ENCODE results near the gene PELI2. TPM values are rescaled to one million over a fixed set of nuclear protein-coding genes. Genes with fewer than 3 reads are reported as not detected.

The PELI2 gene
- total RNA-seq, 1 experiment from 2014 or later: 23.5 TPM

DNA sequence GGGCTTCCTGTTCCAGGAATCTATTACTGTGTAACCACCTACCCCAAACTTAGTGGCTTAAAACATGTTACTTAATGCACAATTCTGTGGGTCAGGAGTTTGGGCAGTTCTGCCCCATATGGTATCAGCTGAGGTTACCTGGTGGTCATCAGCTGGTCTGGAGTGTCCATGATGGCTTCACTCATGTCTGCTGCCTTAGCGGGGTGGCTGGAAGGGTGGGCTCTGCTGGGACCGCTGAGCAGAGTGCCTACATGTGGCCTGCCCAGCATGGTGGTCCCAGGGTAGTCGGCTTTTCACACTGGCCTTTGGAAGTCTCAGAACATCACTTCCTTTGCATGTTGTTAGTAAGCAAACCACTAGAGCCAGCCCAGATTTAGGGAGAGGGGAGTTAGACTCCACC lies 53.9 kb downstream of the PELI2 start (continued):
- no peak for TF ChIP-seq RORB (CRISPR knock-in tag; IDR thresholded peaks at IDR 0.05)
- TF ChIP-seq ELF4 (CRISPR knock-in tag; IDR thresholded peaks at IDR 0.05; ENCODE audit: low read depth): no peak
- TF ChIP-seq, protein P1, sequence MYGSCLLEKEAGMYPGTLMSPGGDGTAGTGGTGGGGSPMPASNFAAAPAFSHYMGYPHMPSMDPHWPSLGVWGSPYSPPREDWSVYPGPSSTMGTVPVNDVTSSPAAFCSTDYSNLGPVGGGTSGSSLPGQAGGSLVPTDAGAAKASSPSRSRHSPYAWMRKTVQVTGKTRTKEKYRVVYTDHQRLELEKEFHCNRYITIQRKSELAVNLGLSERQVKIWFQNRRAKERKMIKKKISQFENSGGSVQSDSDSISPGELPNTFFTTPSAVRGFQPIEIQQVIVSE (CRISPR knock-in tag; IDR thresholded peaks at IDR 0.05; ENCODE audit: borderline replicate concordance): no peak
- TF ChIP-seq, protein P2, sequence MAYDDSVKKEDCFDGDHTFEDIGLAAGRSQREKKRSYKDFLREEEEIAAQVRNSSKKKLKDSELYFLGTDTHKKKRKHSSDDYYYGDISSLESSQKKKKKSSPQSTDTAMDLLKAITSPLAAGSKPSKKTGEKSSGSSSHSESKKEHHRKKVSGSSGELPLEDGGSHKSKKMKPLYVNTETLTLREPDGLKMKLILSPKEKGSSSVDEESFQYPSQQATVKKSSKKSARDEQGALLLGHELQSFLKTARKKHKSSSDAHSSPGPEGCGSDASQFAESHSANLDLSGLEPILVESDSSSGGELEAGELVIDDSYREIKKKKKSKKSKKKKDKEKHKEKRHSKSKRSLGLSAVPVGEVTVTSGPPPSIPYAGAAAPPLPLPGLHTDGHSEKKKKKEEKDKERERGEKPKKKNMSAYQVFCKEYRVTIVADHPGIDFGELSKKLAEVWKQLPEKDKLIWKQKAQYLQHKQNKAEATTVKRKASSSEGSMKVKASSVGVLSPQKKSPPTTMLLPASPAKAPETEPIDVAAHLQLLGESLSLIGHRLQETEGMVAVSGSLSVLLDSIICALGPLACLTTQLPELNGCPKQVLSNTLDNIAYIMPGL (CRISPR knock-in tag; IDR thresholded peaks at IDR 0.05): no peak
- TF ChIP-seq IRF2 (CRISPR knock-in tag; IDR thresholded peaks at IDR 0.05; ENCODE audit: borderline replicate concordance, low read depth): no peak
- no peak for TF ChIP-seq NR1H2 (CRISPR knock-in tag; IDR thresholded peaks at IDR 0.05)
- TF ChIP-seq ARID4B (CRISPR knock-in tag; IDR thresholded peaks at IDR 0.05; ENCODE audit: borderline replicate concordance): no peak
- TF ChIP-seq NR2C2 (CRISPR knock-in tag; IDR thresholded peaks at IDR 0.05): no peak
- no peak for TF ChIP-seq AFF4 (CRISPR knock-in tag; IDR thresholded peaks at IDR 0.05; ENCODE audit: borderline replicate concordance)
- no peak for TF ChIP-seq ESRRA (CRISPR knock-in tag; IDR thresholded peaks at IDR 0.05; ENCODE audit: borderline replicate concordance)
- TF ChIP-seq MXD4 (CRISPR knock-in tag; IDR thresholded peaks at IDR 0.05; ENCODE audit: borderline replicate concordance): no peak
- TF ChIP-seq NFYB (CRISPR knock-in tag; conservative IDR thresholded peaks at IDR 0.05; ENCODE audit: low read depth): no peak
- no peak for TF ChIP-seq AR (CRISPR knock-in tag; IDR thresholded peaks at IDR 0.05)
- TF ChIP-seq, protein P3, sequence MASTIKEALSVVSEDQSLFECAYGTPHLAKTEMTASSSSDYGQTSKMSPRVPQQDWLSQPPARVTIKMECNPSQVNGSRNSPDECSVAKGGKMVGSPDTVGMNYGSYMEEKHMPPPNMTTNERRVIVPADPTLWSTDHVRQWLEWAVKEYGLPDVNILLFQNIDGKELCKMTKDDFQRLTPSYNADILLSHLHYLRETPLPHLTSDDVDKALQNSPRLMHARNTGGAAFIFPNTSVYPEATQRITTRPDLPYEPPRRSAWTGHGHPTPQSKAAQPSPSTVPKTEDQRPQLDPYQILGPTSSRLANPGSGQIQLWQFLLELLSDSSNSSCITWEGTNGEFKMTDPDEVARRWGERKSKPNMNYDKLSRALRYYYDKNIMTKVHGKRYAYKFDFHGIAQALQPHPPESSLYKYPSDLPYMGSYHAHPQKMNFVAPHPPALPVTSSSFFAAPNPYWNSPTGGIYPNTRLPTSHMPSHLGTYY (CRISPR knock-in tag; IDR thresholded peaks at IDR 0.05): no peak
- TF ChIP-seq, protein P4, sequence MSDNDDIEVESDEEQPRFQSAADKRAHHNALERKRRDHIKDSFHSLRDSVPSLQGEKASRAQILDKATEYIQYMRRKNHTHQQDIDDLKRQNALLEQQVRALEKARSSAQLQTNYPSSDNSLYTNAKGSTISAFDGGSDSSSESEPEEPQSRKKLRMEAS (CRISPR knock-in tag; IDR thresholded peaks at IDR 0.05): no peak

All from WTC11 (cell line).